ENCODE data around the gene CARHSP1. TPM values are rescaled to one million over a fixed set of nuclear protein-coding genes. Genes with fewer than 3 reads are reported as not detected.
"Not testable (repeated sequence)": the region's sequence is repeated elsewhere in the genome, so short reads cannot be mapped to it uniquely, and the experiment has no call there.

Gene CARHSP1
- total RNA-seq, 1 donor from 2014 or later = 155 TPM

DNA sequence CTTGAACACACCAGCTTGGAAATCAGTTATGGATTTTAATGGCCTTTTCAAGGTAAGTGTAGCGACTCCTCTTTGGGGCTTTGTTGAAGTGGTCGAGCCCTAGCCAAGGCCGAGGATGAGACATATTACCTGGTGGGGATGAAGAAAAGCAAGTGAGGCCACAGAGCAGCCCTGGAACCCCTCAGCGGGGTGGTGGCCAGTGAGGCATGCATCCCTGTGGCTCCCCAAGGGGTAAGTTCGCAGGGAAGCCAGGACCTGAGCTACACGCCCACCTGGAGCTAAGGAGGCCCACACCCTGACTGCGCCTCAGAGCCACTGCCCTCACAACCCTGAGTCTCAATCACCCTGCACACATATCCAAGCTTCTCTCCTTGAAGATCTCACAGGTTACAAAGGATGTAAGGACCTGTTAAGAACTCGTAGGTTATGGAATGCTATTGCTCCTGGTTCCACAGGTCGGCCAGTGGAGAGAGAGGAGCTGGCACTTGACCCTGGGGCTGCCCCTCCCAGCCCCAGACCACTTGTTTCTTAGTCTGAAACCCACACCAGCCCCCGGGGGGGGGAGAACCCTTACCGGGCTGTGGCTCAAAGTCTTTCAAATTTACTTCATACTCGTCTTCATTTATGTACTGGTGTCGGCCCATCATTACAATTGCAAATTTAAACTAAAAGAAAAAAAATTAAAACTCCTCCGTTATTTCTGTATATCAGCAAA lies 25.3 kb upstream of the CARHSP1 start:
- no peak for DNase-seq (ENCODE audit: low read depth, low spot score)

DNA sequence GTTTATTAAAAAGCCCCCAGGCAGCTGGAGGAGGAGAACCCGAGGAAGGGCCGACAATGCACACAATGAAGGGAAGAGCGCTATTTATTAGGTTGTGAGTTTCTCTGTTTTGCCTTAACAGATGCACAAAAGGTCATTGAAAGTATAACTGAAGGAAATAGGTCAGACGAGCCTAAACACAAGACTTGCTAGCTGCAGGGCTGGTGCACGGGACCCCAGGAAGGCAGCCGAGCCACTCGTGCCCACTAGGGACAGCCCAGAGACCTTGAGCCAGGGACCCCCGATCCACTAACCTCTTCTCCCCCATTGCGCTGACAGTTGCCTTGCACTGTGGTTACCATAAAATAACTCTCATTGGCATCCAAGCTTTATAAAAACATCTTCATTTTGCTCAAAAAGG lies 24.6 kb upstream of the CARHSP1 start:
- DNase-seq (ENCODE audit: low read depth, low spot score) = no peak

DNA sequence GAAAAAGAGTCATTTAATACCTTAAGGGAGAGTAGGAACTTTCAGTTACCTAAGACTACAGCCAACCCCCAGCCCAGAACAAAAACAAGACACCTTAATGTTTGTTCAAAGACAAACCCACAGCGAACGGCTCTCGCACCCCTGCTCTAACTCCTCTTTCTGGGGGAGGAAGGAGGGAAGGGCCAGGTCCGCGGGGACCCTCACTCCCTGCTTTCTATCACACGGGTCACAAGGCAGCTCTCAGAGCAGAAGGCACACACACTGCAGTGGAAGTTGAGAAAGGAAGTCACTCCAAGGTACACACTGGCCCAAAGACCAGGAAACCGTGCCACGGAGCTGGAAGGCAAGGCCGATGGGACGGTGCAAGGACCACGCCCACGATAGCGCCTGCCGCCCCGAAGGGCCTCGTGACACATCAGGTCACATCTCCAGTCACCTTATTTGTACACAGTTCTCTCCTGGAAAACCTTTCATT lies 23.3 kb upstream of the CARHSP1 start:
- no peak for DNase-seq (ENCODE audit: low read depth, low spot score)

DNA sequence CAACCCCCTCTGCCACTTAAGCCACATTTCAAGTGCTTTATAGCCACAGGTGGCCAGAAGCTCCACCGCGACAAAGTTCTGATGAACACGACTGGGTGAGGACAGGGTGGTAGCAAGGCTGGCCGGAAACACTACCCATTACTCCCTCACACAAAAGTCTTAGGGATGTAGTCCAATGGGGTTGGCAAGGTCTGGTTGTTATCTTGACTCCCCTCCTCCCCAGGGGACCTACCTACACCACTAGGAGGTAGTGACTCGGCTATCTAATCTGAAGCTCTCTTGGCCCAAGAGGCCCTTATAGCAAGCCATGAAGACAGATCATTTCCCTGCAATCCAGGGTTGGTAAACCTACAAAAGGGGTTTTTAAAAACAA lies 21.7 kb upstream of the CARHSP1 start:
- no peak for DNase-seq (ENCODE audit: low read depth, low spot score)

DNA sequence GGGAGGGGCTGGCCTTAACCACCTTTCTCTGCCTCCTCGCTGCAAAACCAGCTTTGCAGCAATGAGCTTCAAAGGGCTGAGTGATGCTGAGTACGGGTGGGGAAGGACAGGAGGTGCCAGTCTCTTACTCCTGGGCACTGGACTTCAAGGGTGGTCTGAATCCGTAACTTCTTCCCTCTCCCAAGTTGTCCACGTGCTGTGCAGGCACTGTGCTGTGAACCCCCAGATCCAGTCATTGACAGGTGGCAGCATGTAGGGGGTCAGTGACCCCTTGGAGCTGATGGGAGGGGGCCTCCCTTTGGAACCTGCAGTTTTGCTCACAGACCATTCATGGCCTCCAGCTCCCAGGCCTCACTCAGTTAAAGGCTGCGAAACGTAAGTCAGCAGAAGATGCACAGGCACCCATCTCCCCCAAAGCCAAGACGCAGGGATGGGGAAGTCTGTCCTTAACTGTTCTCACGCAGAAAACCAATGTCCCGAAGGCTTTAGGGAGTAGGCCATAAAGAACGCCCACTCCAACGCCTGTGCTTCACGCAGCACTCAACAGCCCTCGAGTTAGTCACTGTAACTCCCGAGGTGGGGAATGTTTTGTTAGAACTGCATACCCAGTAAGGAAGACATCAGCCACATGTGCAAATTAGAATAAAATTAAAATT lies 21.2 kb upstream of the CARHSP1 start:
- no peak for DNase-seq (ENCODE audit: low read depth, low spot score)

DNA sequence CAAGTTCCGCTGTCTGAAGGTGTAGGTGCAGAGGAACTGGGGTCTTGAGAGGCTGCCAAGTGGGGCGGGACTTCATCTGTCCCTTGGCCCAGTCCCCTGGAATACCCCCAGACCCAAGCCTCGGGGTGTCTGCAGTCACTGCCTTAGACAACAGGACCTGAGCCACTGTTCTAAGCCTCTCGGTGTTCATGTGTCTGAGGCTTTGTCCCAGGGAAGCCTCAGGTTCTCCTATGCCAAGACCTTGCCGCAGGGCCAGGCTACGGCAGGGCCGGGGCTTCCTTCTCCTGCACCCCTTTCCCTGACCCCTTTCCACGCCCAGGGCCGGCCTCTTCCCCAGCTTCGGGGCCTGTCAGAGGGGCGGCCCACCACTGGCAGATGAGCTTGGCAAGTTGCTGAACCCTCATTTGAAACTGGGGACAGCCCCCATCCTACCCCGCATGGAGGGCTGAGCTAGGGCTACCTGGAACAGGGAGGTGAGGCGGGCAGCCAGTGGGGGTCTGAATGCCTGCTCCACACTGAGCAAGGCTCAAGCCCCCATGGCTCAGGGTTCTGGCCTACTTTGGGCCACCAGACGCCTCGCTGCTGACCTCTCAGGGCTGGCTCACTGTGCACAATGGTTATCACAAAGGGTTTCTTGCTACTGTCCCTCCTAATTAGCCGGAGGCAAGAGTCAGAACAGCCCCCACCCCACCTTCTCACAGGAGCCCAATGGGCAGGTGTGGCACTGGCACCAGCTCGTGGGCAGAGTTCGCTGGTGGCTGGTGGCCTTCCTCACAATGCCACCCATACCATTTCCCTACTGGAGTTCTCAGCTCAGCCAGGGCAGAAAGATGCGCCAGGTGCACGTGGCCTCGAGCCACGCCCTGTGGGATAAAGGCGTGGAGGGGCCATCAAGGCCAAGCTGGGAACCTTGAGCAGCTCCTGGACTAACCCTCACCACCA lies 20.4 kb upstream of the CARHSP1 start:
- no peak for DNase-seq (ENCODE audit: low read depth, low spot score)

DNA sequence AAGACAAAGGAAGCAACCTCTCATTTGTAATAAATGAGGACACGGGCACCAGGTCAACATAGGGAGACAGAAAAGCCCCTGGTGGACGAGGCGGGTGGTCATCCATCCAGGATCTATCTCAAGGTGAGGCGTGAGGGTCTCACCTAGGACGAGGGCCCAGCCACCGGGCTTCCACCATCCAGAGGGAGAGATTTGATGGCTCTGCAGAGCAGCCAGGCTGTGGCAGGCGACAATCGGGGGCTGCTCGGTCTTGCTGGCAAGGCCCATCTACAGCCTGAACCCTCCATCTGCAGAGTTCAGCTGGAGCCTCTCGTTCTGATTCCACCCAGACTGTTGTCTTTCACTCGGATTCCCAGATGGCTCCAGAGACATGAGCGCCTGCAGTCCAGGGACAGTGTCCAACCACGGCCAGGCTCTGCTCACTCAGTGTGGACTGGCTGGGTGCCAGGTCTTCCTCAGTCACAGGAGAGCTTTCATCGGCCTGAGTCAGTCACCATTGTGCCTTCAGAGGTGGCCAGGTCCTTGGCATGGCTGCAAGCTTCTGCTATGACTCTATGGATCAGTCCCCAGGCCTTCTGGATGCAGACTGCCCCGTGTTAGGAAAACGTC lies 19.2 kb upstream of the CARHSP1 start:
- DNase-seq (ENCODE audit: low read depth, low spot score) = no peak

DNA sequence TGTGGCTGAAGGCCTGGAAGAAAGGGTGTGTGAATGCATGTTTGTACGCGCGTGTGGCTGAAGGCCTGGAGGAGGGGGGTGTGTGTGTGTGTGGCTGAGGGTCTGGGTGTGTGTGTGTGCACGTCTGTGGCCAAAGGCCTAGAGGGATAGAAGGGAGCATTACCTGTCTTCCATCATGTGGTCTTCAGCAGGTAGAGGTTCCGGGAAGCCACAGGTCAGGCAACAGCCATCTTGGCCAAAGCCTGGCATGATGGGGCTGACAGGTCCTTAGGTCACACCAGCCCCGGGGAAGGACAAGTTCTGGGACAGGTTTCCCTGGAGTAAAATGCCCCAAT lies 18.6 kb upstream of the CARHSP1 start:
- no peak for DNase-seq (ENCODE audit: low read depth, low spot score)

DNA sequence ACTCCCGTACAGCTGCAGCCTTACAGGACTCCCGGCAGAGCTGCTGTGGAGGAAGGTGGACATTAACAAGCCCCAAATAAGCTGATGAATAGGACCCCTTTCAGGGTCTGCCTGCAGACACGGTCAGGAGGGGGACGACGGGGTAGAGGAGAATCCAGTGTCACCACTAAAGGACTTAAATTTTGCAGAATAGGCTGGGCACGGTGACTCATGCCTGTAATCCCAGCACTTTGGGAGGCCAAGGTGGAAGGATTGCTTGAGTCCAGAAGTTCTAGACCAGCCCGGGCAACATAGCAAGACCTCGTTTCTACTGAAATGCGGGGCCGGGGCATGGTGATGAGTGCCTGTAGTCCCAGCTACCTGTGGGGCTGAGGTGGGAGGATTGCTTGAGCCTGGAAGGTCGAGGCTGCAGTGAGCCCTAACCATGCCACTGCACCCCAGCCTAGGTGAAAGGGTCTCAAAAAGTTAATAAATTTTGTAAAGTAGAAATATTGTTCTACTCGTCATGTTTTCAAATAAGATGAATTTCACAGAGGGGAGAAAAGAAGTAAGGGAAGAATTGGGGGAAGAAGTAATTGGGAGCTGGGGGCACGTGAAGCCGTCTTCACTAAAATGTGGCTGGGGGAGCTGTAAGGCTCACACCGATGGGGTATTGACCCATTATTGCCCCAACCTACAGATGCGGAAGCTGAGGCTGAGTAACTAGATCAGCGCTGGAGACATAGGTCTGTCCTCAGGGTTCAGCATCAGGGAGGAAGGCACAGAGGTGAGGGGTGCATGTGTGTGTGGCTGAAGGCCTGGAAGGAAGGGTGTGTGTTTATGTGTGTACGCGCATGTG lies 18.0 kb upstream of the CARHSP1 start:
- DNase-seq (ENCODE audit: low read depth, low spot score) = no peak

DNA sequence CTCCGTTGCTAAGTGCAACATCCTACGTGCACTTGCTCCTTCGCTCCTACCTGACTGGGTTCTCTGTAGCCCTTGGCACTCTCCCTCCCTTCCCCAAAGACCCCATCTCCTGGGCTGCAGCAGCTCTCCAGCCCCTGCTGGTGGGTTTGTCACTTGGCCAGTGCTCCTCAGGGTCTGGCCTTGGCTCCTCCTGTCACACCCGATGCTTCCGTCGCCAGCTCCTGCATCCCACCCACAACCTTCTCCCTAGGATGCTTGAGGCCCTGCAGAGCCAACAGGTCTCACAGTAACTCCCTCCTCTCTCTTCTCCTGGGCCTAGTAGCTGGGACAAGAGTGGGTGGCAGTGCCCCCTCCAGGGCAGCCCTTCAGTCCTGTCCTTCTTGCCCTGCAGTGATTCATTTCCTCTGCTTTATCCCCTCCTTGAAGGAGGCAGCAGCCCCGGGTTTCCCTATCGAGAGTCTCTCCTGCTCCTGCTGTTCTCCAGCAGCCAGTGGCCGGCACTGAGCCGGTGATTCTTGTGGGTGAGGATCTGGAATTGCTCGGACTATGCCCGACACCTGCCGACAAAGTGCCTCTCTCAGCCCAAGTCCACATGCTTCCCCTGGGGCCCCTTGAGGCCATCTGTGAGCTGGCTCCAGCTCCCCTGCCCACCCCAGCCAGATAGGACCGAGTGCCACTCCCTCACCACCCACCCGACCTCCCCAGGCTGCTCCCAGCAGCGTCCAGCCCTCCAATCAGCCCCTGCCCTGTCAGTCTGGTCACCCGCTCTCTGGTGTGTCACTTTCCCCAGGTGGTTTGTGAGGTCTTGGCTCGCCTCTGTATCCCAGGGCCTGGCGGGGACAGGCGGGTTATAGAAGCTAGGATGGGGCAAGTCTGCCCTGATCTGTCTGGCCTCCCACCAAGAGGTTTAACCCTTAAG lies 17.1 kb upstream of the CARHSP1 start:
- DNase-seq (ENCODE audit: low read depth, low spot score) = no peak

DNA sequence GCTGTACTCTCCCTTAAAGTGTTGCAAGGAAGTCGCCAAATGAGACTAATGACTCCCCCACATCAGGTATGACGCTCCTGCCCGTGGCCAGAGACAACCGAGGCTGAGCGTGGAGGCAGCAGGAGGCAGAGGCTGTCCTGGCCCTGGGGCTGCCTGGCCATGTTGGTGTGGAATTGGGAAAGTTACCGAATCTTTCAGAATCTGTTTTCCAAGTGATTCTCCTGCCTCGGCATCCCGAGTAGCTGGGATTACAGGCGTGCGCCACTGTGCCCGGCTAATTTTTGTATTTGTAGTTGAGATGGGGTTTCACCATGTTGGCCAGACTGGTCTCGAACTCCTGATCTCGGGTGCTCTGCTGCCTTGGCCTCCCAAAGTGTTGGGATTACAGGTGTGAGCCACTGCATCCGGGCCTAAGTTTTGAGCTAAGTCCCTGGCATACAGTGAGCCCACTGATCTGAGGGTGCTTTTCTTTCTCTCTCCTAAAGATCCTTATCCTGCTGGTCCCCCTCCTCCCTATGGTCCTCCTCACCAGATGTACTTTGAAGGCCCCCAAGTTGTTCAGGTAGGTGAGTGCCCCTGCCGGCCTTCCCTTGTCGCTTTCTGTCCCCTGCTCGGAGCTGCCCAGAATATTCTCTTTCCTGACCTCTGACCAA lies 14.0 kb upstream of the CARHSP1 start:
- DNase-seq (ENCODE audit: low read depth, low spot score) = no peak

DNA sequence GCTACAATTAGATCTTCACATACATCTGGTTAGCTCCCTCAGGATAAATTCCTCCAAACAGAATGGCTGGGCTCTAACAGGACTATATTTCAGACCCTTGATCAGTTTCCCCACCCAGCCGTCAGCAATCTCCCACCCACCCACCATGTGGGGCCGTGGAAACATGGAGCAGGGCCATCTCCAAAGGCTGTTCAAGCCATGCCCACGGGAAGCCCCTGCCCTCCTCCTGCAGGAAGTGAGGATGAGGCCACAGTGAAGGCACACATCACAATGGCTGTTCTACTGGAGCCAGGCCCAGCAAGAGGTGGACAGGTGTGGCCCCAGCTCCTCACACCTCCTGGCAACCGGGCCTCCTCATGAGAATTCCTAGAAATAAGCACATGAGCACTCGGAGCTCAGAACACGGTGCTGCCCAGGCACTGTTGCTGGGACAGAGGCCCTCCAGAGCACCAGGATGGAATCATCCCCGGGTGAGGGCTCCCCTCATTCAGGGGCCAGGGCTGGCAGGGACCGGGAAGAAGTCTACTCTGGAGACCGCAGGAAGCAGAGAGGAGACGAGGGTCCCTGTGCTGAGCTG lies 13.3 kb upstream of the CARHSP1 start, which contains the start of gene LITAFD:
TSS of gene LITAFD (plus strand) at position 311 of the 577 bp plus-strand sequence. CDS start 2,005 bp downstream, outside the sequence.
- no peak for DNase-seq (ENCODE audit: low read depth, low spot score)

DNA sequence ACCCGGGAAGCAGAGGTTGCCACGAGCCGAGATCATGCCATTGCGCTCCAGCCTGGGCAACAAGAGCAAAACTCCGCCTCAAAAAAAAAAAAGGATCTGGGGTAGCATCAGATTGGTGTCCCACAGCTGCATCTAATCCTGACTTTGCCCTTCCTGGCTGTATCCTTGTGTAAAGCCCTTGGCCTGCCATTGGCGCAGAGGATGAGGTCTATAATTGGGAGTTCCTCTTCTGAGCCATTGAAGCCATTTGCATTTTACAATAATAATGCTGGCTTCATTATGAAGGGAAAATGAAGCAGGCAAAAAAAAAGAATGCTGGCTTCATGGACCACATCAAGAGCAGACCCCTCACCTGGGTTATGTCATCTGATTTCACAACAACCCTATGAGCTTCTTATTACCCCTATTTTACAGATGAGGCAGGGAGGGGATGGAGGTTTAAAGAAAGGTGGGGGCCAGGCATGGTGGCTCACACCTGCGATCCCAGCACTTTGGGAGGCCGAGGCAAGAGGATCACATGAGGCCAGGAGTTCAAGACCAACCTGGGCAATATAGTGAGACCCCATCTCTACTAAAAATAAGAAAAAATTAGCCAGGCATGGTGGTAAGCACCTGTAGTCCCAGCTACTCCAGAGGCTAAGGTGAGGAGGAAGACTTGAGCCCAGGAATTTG lies 12.2 kb upstream of the CARHSP1 start:
- DNase-seq (ENCODE audit: low read depth, low spot score) = no peak

DNA sequence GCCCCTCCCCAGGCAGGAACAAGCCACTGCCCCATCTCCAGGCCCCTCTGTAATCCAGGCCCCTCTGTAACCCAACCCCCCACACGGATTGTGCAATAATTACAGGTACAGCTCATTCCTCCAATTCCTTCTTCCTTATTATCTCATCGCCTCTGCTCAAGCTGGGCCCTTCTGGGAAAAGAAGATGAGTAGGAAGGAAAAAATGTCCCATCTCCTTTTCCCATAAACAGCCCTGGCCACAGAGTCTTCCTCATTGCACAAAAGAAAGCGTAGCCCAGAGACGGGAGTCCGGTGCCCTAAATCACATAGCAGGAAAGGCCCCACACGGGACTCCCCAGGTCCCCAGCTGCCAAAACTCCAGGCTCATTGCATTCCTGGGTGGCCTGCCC lies 9.7 kb upstream of the CARHSP1 start:
- DNase-seq (ENCODE audit: low read depth, low spot score) = no peak

DNA sequence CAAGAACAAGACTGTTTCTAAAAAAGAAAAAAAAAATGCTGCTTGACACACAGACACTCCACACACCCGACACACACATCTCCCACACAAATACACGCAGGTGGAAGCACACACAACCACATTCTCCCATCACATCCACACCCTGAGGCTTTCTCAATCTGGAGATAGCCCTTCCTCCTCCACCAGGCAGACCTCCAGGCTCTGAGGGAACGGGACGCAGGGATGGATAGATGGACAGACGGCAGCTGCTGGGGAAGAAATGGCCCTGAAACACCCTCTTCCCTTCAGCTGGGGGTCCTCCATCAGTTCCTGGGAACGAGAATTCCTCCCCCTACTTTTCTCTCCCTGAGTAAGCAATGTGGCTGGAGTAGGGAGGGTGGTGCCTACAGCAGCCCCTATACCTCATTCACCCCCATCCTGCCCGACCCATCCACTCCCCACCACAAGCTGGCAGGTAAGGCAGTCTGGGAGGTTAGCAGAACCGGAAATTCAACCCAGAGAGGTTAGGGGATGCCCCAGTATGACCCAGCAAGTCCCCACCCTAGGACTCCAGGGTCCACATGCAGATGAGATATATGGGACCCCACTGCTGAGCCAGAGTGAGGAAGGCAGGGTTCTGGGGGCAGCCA lies 9.2 kb upstream of the CARHSP1 start:
- DNase-seq (ENCODE audit: low read depth, low spot score) = no peak

DNA sequence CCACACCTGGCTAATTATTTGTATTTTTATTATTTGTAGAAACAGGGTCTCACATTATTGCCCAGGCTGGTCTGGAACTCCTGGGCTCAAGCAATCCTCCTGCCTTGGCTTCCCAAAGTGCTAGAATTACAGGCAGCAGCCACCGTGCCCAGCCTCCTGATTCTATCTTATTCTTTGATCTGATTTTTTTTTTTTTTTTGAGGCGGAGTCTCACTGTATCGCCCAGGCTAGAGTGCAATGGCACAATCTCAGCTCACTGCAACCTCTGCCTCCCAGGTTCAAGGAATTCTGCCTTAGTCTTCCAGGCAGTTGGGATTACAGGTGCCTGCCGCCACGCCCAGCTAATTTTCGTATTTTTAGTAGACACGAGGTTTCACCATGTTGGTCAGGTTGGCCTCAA lies 6.5 kb upstream of the CARHSP1 start:
- not testable (repeated sequence) for DNase-seq (ENCODE audit: low read depth, low spot score)

DNA sequence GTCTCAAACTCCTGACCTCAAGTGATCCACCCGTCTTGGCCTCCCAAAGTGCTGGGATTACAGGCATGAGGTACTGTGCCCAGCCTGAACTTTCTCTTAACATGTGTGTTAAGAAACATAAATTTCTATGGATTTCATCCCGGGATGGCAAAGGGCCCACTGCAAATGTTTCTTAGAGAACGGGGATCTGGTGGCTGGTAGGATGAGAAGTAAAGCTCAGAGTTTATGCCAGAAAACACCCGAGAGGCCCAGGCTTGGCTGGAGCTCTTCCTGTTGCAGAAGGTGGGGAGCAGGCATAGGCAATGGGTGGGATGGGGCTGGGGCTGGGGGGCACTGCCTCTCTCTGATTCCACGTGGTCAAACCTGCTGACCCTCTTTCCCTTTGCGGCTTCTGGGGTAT lies 5.6 kb upstream of the CARHSP1 start:
- DNase-seq (ENCODE audit: low read depth, low spot score) = no peak

DNA sequence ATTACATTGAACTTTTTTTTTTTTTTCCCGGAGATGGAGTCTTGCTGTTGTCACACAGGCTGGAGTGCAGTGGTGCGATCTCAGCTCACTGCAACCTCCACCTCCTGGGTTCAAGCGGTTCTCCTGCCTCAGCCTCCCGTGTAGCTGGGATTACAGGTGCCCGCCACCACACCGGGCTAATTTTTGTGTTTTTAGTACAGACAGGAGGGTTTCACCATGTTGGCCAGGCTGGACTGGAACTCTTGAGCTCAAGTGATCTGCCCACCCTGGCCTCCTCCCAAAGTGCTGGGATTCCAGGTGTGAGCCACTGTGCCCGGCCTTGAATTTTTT lies 5.0 kb upstream of the CARHSP1 start:
- DNase-seq (ENCODE audit: low read depth, low spot score) = not testable (repeated sequence)

Measured in pulmonary artery endothelial cell (primary cell).